ENCODE data around the gene NEGR1. TPM values are rescaled to one million over a fixed set of nuclear protein-coding genes. Genes with fewer than 3 reads are reported as not detected.

NEGR1 gene
- polyA plus RNA-seq, 1 donor from 2014 or later = 47.4 TPM

- Histone ChIP-seq H3K9me3 (ENCODE audit: low read length) (no peaks in the 10 kb centered on the region), H3K9me2 (ENCODE audit: insufficient read depth, low read length) (no peaks in the 10 kb centered on the region)
- no peak for TF ChIP-seq EZH2 (IDR thresholded peaks at IDR 0.05; ENCODE audit: borderline replicate concordance, insufficient read depth, low read length, poor library complexity, severe bottlenecking)
These were observed 759.6 kb downstream of the NEGR1 start for GRCh38 chr1:71522721-71523120.

GRCh38 chr1:71521655-71522264 is 760.6 kb downstream of the NEGR1 start:
- Histone ChIP-seq H3K79me2 (replicated peaks; ENCODE audit: insufficient read depth, low read length) (no peaks in the 10 kb centered on the region), H3K4me3 (ENCODE audit: low read length) (no peak overlapping the region), H3K9me2 (ENCODE audit: insufficient read depth, low read length) (no peaks in the 10 kb centered on the region), H3K27me3 (ENCODE audit: insufficient read depth, low read depth, low read length) (no peaks in the 10 kb centered on the region), H3K27ac (ENCODE audit: low read length) (no peak overlapping the region), H3K36me3 (ENCODE audit: insufficient read depth, low read length) (no peaks in the 10 kb centered on the region), H3K4me2 (ENCODE audit: low read length) (no peak overlapping the region), H2AFZ (ENCODE audit: low read depth, low read length) (no peak overlapping the region), H4K20me1 (ENCODE audit: insufficient read depth) (no peaks in the 10 kb centered on the region), H3K9me3 (ENCODE audit: low read length) (no peaks in the 10 kb centered on the region), H3F3A (ENCODE audit: insufficient read depth, low read length, poor library complexity, severe bottlenecking) (no peaks in the 10 kb centered on the region), H3K9ac (ENCODE audit: low read length) (no peak overlapping the region)
- TF ChIP-seq EP300 (conservative IDR thresholded peaks at IDR 0.05; ENCODE audit: poor library complexity, severe bottlenecking) (no peak), REST (IDR thresholded peaks at IDR 0.05; ENCODE audit: borderline replicate concordance) (no peak), RAD21 (conservative IDR thresholded peaks at IDR 0.05) (peak; percentile 83), EZH2 (IDR thresholded peaks at IDR 0.05; ENCODE audit: borderline replicate concordance, insufficient read depth, low read length, poor library complexity, severe bottlenecking) (no peak), SMC3 (conservative IDR thresholded peaks at IDR 0.05; ENCODE audit: poor library complexity) (peak; percentile 86), TAF1 (IDR thresholded peaks at IDR 0.05; ENCODE audit: low read depth) (no peak), POLR2AphosphoS5 (IDR thresholded peaks at IDR 0.05) (no peak), MXI1 (conservative IDR thresholded peaks at IDR 0.05; ENCODE audit: poor library complexity, severe bottlenecking) (no peak)
- TF ChIP-seq, protein P1, sequence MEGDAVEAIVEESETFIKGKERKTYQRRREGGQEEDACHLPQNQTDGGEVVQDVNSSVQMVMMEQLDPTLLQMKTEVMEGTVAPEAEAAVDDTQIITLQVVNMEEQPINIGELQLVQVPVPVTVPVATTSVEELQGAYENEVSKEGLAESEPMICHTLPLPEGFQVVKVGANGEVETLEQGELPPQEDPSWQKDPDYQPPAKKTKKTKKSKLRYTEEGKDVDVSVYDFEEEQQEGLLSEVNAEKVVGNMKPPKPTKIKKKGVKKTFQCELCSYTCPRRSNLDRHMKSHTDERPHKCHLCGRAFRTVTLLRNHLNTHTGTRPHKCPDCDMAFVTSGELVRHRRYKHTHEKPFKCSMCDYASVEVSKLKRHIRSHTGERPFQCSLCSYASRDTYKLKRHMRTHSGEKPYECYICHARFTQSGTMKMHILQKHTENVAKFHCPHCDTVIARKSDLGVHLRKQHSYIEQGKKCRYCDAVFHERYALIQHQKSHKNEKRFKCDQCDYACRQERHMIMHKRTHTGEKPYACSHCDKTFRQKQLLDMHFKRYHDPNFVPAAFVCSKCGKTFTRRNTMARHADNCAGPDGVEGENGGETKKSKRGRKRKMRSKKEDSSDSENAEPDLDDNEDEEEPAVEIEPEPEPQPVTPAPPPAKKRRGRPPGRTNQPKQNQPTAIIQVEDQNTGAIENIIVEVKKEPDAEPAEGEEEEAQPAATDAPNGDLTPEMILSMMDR (IDR thresholded peaks at IDR 0.05; ENCODE audit: poor library complexity, severe bottlenecking) = peak; percentile 80

More at GRCh38 chr1:71522721-71523120, 759.6 kb downstream of the NEGR1 start:
- Histone ChIP-seq H3K79me2 (replicated peaks; ENCODE audit: insufficient read depth, low read length) (no peaks in the 10 kb centered on the region), H3F3A (ENCODE audit: insufficient read depth, low read length, poor library complexity, severe bottlenecking) (no peaks in the 10 kb centered on the region), H3K27me3 (ENCODE audit: insufficient read depth, low read depth, low read length) (no peaks in the 10 kb centered on the region), H3K9ac (ENCODE audit: low read length) (no peak overlapping the region), H3K27ac (ENCODE audit: low read length) (no peak overlapping the region), H3K4me3 (ENCODE audit: low read length) (no peak overlapping the region), H4K20me1 (ENCODE audit: insufficient read depth) (no peaks in the 10 kb centered on the region), H2AFZ (ENCODE audit: low read depth, low read length) (no peak overlapping the region), H3K36me3 (ENCODE audit: insufficient read depth, low read length) (no peaks in the 10 kb centered on the region), H3K4me2 (ENCODE audit: low read length) (no peak overlapping the region)
